Ovary (tissue), 9 donors: Measurements from ENCODE around the gene MEGF9. TPM values are rescaled to one million over a fixed set of nuclear protein-coding genes. Genes with fewer than 3 reads are reported as not detected.

Experiments used
- DNase-seq, 5 donors: peaks; one replicate each; pipeline ENCODE4 v3.0.0-alpha.2; 2019 to 2020
- H3K27ac ChIP-seq, 2 donors: fragments of 200-600 bp; one replicate each; pipeline versions ENCODE4 v1.5.1 to v1.8.0; 2019 to 2022
- H3K27me3 ChIP-seq: fragments of 200-600 bp; one replicate; pipeline ENCODE4 v1.8.0; 2022
- H3K36me3 ChIP-seq: fragments of 200-600 bp; sonication (generic); one replicate; pipeline ENCODE4 v1.5.1; 2019
- H3K4me1 ChIP-seq: one replicate; pipeline ENCODE4 v1.8.1; 2013; ENCODE audit warnings: mild to moderate bottlenecking, moderate library complexity; ENCODE audit not compliant: insufficient read depth
- H3K4me3 ChIP-seq: fragments of 200-600 bp; sonication (generic); one replicate; pipeline ENCODE4 v1.5.1; 2017
- H3K9me3 ChIP-seq, 2 donors: fragments of 200-600 bp in 1 of 2; sonication (generic) in 1 of 2; one replicate each; pipeline versions ENCODE4 v1.5.1 to v1.8.1; 2013 to 2019; ENCODE audit warnings: mild to moderate bottlenecking in 1 of 2, moderate library complexity in 1 of 2
- EP300 ChIP-seq: sonication (generic); formaldehyde crosslinking; IDR thresholded peaks from one replicate; pipeline ENCODE4 v1.6.1; 2017; ENCODE audit warnings: antibody characterized with exemption
- POLR2A ChIP-seq: fragments of 450-650 bp; IDR thresholded peaks from one replicate; pipeline ENCODE4 v1.6.1; 2017; ENCODE audit warnings: antibody characterized with exemption, mild to moderate bottlenecking, moderate library complexity
- WGBS, 3 donors: extraction: QIAGEN DNeasy Blood & Tissue Kit in 1 of 3; methylation state at CpG; one replicate each; pipeline versions ENCODE4 v1.1.5 to v1.1.7; 2013 to 2017; 5-methylcytosine and 5-hydroxymethylcytosine counted together
- intact Hi-C, 4 donors: fragments of 100-400 bp; cut with DNase I; formaldehyde crosslinking; loops; one replicate each; pipeline versions ENCODE4 v1.11.0 to v1.15.1; 2022 to 2023
- polyA plus RNA-seq, 2 donors: library from polyadenylated mRNA; stranded (reverse); fragments of 200-250 nt in 1 of 2; fragments of 350-450 nt in 1 of 2; fragmentation: Illumina TruSeq in 1 of 2; extraction: RNeasy Lipid Tissue Mini Kit (QIAGEN cat#74804) in 1 of 2; gene quantifications; one replicate each; pipeline ENCODE4 v1.2.3, GENCODE V29; 2013 to 2014
- total RNA-seq, 7 donors: library from RNA; depleted of rRNA in 2 of 7; stranded (reverse); fragments of >200 nt in 2 of 7; fragmentation: NEBNext Ultra II Directional in 3 of 7; extraction: Animal tissue kit (Norgen Biotek cat#: 25700) in 3 of 7; gene quantifications; one replicate each; pipeline versions ENCODE4 v1.1.0 to v1.2.4, GENCODE V29; 2016 to 2023
- TF ChIP-seq, protein P1 (sequence below), 3 donors: fragments of 450-650 bp in 2 of 3; fragments of 200-600 bp in 1 of 3; IDR thresholded peaks; one replicate each; pipeline versions ENCODE4 v1.5.1 to v1.8.0; 2016 to 2022; ENCODE audit warnings: antibody characterized with exemption in 3 of 3, mild to moderate bottlenecking in 1 of 3
- donor health status: DM: no; HTN: no; CAD: no; lungs with moderate emphysema.
- donor health status: DM: no; HTN: no; CAD: no.
- donor health status: Bipolar disorder and iron deficiency.
- donor health status: DM: yes; HTN: yes; CAD: no.
- donor health status: DM: no; HTN: no; CAD: no.
- donor health status: DM: yes; HTN: yes; CAD: no.

Gene MEGF9
- total and polyA plus RNA-seq, 9 donors: 9.9 to 27.3 (median 14.6) TPM

DNA sequence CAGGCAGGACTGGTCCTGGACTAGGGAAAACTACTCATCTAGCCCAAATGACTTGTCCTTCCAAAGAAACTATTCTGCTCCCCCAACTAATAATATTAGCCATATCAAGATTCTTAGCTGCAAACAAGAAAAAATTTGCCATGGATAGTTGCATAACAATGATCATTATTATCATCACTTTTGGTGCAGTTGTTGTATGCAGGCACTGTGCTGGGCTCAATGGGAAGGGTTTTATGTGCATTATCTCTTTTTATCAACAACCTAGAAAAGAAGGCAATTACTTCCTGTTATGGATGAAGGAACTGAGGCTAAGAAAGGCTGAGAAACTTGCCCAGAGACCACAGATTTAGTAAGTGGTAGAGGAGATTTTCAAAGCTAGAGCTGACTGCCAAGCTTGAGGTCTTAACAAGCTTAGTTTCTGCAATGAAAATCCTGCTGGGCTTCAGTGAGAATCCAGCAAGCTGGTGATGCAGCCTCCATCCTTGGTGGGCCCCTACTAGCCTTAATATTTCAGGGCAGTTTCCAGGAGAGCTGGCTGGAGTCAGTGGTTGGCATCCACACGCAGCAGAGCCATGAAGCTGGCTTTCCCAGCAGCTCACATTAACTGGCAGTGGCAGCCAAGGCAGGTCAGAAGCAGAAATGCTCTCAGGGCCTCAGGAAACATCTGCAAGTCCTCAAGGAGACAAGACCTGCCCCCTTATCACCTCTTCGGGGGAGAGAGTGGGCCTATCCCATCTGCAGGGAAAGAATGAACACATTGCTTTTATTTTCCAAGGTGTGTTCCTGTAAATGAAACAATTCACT, 20.5 kb upstream of the MEGF9 start:
- intact Hi-C loops: no loop called here
- whole genome bisulfite sequencing, 3 donors: 22 to 28% (median 28%) methylated on average over 2 of the region's 2 CpGs
- TF ChIP-seq EP300 (no peak), POLR2A (no peak)
- TF ChIP-seq, protein P1, sequence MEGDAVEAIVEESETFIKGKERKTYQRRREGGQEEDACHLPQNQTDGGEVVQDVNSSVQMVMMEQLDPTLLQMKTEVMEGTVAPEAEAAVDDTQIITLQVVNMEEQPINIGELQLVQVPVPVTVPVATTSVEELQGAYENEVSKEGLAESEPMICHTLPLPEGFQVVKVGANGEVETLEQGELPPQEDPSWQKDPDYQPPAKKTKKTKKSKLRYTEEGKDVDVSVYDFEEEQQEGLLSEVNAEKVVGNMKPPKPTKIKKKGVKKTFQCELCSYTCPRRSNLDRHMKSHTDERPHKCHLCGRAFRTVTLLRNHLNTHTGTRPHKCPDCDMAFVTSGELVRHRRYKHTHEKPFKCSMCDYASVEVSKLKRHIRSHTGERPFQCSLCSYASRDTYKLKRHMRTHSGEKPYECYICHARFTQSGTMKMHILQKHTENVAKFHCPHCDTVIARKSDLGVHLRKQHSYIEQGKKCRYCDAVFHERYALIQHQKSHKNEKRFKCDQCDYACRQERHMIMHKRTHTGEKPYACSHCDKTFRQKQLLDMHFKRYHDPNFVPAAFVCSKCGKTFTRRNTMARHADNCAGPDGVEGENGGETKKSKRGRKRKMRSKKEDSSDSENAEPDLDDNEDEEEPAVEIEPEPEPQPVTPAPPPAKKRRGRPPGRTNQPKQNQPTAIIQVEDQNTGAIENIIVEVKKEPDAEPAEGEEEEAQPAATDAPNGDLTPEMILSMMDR (IDR thresholded peaks at IDR 0.05): no peak
- Histone ChIP-seq H3K27ac (no peak overlapping the region), H3K36me3 (no peaks in the 10 kb centered on the region), H3K27me3 (no peaks in the 10 kb centered on the region), H3K4me1 (no peaks in the 10 kb centered on the region), H3K9me3 (no peaks in the 10 kb centered on the region), H3K4me3 (no peak overlapping the region)
- no peak for DNase-seq

DNA sequence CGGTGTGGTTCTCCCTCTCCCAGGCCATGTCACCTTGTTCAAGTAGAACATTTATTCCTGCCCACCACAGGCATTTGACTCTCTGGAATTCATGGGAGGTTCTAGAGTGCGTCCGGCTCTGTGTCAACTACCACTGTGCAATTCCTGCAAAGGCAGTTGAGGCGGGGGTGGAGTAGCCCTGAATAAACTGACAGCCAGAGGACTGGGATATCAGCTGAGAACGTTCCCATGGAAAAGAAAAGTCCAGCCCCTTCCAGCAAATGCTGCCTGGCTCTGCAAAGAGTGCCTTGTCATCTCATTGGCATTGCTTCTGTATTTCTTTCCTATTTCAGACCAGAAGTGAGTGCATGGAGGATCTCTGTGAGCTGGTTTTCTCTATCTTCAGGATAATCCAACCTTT, 18.9 kb upstream of the MEGF9 start:
- TF ChIP-seq, protein P1 (IDR thresholded peaks at IDR 0.05): no peak
- TF ChIP-seq EP300 (no peak), POLR2A (no peak)
- Histone ChIP-seq H3K36me3 (no peaks in the 10 kb centered on the region), H3K27me3 (no peaks in the 10 kb centered on the region), H3K4me1 (no peaks in the 10 kb centered on the region), H3K9me3 (no peaks in the 10 kb centered on the region), H3K27ac (no peak overlapping the region), H3K4me3 (no peak overlapping the region)
- 75 to 79% (median 78%) methylated on average over 5 of the region's 5 CpGs for WGBS, 3 donors
- no peak for DNase-seq
- intact Hi-C loops: no loop called here

DNA sequence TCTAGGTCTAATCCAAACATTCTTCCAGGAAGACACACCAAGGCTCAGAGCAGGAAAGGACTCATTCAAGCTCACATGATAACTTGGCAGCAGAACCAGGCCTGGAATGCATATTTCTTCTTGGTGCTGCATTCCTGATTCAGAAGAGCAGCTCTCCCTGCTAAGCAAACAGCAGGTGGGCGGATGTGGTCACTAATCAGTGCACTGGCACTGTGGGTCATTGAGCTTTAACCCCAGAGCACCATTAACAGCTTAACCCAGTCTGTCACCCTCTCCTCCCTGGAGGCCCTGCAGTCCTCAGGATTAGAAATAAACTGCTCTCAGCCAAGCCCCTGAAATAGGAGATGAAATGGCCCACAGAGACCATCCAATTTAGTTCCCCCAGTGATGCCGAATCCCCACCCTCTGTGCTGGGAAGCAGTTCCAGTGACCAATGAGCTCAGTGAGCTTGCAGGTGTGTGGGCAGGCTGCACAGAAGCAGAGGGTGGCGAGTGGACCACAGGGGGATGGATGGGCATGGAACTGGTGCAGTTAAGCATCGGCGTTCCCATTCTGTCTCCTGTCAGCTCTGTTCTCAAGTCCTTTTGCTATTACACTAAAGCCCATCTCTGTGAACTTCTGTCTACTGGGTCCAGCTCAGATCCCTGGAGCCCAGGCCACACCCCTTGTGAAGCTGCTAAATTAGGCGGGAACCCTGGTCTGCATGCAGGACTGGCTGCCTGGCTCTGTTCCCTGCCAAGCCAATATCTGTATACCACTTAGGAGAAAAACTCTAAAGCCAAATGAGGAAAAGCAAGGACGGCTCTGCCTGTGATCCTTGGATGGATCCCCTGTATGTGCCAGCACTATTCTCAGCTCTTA, 16.6 kb upstream of the MEGF9 start:
- H3K9me3 ChIP-seq: no peaks in the 10 kb centered on the region
- no peak for DNase-seq
- no peak overlapping the region for H3K4me3 ChIP-seq
- TF ChIP-seq, protein P1 (IDR thresholded peaks at IDR 0.05): no peak
- TF ChIP-seq POLR2A: no peak
- TF ChIP-seq EP300: no peak
- no peaks in the 10 kb centered on the region for H3K4me1 ChIP-seq
- intact Hi-C loops: no loop called here
- no peaks in the 10 kb centered on the region for H3K36me3 ChIP-seq
- H3K27me3 ChIP-seq: no peaks in the 10 kb centered on the region
- H3K27ac ChIP-seq: no peak overlapping the region
- 74 to 81% (median 80%) methylated on average over 7 of the region's 7 CpGs for WGBS, 3 donors

DNA sequence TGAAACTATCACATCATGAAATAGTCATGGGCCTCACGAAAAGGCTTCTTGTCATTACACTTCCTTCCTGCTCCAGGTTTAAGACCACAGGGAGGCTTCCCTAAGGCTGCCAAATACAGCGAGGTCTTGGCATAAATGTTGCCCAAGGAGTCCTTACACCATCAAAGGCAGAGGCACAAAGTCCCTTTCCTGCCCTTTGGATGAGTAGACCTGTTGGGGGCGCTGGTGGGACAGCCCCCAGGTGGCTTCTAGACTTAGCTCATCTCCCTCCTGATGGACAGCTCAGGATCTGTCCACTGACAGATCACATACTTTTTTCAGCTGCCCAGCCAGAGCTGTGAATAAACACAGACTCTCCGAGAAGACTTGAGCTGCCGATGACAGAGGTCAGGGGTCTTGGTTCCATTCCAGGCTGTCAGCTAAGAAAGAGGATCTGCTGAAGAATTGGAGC, 15.5 kb upstream of the MEGF9 start:
- WGBS, 3 donors: 50 to 63% (median 55%) methylated on average over 5 of the region's 5 CpGs
- intact Hi-C loops: no loop called here
- Histone ChIP-seq H3K27me3 (no peaks in the 10 kb centered on the region), H3K27ac (no peak overlapping the region), H3K4me3 (no peak overlapping the region), H3K36me3 (no peaks in the 10 kb centered on the region), H3K9me3 (no peaks in the 10 kb centered on the region), H3K4me1 (no peaks in the 10 kb centered on the region)
- no peak for DNase-seq
- no peak for TF ChIP-seq EP300
- TF ChIP-seq POLR2A: no peak
- TF ChIP-seq, protein P1 (IDR thresholded peaks at IDR 0.05): no peak
